WI38 (cell line): ENCODE data around the gene SPACA7.

Experiments
- H3K4me3 ChIP-seq: 2 replicates; pipeline ENCODE4 v1.5.1; 2011; ENCODE audit warnings: low read depth, mild to moderate bottlenecking, control low read depth, low read length
- TF ChIP-seq, protein P1 (sequence below): IDR thresholded peaks from 2 replicates; pipeline ENCODE4 v1.5.1; 2012; ENCODE audit warnings: low read depth, mild to moderate bottlenecking, control low read depth, low read length

Gene SPACA7

DNA sequence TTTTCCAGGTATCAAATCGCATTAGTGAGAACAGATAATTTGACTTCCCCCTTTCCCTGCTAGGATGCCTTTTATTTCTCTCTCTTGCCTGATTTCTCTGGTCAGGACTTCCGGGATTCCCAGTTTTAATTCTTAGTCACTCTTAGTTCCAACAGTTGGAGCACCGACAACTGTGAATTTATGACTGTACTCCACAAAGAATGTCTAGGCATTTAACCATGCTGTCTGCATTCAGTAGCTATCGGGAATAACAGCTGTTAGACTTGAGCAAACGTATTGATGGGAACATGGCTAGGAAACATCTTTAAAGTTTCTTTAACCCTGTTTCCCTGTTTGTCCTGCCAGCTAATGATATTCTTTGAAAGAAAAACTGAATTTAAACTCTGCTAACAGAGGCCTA, 14.1 kb upstream of the SPACA7 start:
- TF ChIP-seq, protein P1, sequence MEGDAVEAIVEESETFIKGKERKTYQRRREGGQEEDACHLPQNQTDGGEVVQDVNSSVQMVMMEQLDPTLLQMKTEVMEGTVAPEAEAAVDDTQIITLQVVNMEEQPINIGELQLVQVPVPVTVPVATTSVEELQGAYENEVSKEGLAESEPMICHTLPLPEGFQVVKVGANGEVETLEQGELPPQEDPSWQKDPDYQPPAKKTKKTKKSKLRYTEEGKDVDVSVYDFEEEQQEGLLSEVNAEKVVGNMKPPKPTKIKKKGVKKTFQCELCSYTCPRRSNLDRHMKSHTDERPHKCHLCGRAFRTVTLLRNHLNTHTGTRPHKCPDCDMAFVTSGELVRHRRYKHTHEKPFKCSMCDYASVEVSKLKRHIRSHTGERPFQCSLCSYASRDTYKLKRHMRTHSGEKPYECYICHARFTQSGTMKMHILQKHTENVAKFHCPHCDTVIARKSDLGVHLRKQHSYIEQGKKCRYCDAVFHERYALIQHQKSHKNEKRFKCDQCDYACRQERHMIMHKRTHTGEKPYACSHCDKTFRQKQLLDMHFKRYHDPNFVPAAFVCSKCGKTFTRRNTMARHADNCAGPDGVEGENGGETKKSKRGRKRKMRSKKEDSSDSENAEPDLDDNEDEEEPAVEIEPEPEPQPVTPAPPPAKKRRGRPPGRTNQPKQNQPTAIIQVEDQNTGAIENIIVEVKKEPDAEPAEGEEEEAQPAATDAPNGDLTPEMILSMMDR, result no peak
- H3K4me3 ChIP-seq, result no peak overlapping the region

DNA sequence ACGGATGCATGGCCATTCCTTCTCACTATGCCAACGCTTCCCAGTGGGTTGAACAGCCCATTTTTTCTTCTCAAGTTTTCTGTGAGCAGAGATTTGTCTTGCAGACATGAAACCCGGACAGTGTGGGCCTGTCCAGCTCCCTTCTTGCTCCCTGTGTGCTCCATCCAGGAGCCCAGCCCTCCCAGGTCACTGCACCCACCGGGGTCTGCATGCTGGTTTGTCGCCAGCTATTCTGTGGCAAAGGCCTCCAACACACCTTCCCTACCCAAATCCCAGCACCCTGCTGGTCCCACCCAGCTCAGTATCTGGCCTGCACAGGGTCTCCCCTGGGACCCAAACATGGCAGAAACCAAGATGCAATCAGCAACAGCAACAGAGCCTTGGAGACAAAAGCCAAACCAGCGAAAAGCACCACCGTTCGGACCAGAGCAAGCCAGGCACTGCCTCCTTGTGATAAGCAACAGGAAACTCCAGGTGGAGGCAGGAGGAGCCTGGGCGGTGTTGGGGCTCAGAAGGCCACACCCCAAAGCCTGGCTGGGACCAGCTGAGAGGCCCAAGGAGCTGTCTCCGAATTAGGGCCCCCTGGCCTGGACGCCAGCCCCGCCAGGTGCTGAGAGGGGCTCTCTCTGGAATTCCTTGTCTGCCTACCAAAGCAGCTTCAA, 12.2 kb upstream of the SPACA7 start:
- TF ChIP-seq, protein P1, result no peak

DNA sequence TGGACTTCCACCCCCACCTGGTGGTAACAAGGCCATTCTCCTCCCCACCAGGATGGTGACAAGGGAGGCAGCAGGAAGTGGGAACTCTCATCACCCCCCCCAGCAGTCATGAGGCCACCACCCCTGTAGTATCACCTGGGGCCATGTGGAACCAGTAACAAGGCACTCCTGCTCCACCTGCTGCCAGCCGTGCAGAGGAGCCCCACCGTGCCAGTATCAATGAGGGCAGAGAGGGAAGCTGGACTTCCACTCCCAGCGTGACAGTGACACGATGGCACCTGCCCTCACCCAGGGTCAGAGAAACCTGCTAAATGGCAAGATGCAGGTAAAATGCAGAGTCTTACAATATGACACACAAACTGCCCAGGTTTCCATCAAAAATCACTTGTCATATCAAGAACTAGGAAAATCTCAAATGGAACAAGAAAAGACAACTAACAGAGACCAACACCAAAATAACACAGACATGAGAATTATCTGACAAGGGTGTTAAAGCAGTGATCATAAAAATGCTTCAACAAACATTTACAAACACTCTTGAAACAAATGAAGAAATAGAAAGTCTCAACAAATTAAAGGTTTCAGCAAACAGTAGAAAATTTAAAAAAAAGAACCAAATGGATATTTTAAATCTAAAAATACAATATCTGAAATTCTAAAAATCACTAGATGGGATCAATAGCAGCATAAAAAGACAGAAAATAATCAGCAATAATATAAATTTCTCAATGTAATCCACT, 9.1 kb upstream of the SPACA7 start:
- TF ChIP-seq, protein P1, result no peak
- no peak overlapping the region for H3K4me3 ChIP-seq

More for the DNA sequence above, 12.2 kb upstream of the SPACA7 start:
- H3K4me3 ChIP-seq, result no peak overlapping the region

DNA sequence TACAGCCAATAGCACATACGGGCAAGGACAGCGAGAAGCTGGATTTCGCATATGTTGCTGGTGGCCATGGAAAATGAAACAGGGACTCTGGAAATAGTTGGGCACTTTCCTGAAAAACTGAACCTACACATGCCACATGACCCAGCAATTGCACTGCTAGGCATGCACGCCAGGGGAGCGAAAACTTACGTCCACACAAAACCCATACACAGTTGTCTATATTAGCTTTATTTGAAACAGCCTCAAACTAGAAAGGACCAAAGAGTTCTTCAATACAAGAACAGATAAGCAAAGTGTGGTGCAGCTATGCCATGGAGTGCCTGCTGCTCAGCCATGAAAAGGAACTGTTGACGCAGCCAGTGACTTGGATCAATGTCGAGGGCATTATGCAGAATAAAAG, 7.3 kb upstream of the SPACA7 start:
- no peak overlapping the region for H3K4me3 ChIP-seq
- TF ChIP-seq, protein P1, result no peak

DNA sequence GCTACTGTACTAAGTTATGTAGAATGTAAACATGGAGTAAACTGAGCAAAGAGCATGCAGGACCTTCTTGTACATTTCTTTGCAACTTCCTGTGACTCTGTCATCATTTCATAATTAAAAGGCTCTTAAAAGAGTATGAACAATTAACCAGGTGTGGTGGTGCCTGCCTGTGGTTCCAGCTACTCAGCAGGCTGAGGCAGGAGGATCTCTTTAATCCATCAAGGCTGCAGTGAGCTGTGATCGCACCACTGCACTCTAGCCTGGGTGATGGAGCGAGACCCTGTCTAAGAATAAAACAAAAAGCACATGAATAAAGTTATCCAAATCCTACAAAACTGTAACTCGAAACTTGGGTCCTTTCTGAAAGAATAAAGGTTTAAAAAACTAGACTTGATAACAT, 5.8 kb upstream of the SPACA7 start:
- TF ChIP-seq, protein P1, result no peak
- H3K4me3 ChIP-seq, result no peak overlapping the region

DNA sequence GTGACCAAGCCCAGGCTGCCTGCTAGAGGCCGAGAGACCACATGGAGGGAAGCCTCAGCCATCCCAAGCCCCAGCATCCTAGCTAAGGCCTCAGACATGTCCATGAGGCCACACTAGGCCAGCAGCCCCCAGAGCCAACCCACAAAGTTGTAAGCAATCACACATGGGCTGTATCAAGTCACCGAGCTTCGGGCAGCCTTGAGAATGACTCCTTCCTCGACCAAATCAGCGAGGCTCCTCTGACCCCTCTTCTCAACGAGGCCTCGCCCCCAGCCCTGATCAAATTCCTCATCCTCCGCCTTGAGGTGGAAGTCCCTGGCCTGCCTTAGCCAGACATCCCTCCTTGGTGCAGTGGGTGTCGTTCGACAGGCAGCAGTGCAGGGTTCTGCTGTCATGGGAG, 1.9 kb upstream of the SPACA7 start:
- H3K4me3 ChIP-seq, result no peak overlapping the region
- TF ChIP-seq, protein P1, result no peak

DNA sequence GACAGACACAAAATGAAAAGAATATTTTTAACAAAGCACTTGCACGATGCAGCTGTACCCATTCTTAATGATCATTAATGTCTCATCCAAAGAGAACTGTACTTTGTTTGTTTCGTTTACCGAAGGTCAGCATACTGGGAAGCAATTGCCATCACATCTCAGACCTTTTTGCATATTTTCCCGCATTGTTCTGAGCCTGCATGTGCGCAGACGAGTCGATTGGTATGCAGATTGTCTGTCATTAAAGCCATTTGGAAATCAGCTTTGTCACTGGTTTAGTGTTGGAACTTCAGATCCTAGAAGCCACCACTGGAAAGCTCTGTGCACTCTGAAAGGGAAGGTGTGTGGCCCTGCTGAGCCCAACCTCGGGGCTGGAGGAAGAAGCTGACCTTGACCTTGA, 15.6 kb downstream of the SPACA7 start:
- TF ChIP-seq, protein P1, result no peak
- no peak overlapping the region for H3K4me3 ChIP-seq
